ENCODE results near the gene FSHR. TPM values are rescaled to one million over a fixed set of nuclear protein-coding genes. Genes with fewer than 3 reads are reported as not detected.

FSHR gene
- total RNA-seq, 1 donor from 2014 or later = not detected

GRCh38 chr2:48971801-48972200 lies 182.5 kb downstream of the FSHR start:
- no peak overlapping the region for H3K27ac Mint-ChIP-seq

GRCh38 chr2:48968011-48968410 lies 186.3 kb downstream of the FSHR start:
- Histone ChIP-seq H3K4me2 (no peak overlapping the region), H3K4me1 (peaks cover 14% of the 10 kb centered on the region), H4K20me1 (ENCODE audit: low read depth) (no peaks in the 10 kb centered on the region), H3K79me2 (ENCODE audit: low read depth) (no peaks in the 10 kb centered on the region), H3K9ac (no peak overlapping the region), H3K27ac (no peak overlapping the region), H2AFZ (replicated peaks) (no peak overlapping the region), H3K9me3 (ENCODE audit: low read depth) (no peaks in the 10 kb centered on the region), H3K36me3 (no peaks in the 10 kb centered on the region), H3F3A (ENCODE audit: low read depth) (peaks cover 9% of the 10 kb centered on the region), H3K4me3 (no peak overlapping the region), H3K27me3 (no peaks in the 10 kb centered on the region)
- Mint-ChIP-seq H3K4me3 (no peak overlapping the region), H3K9me3 (no peaks in the 10 kb centered on the region), H3K27ac (no peak overlapping the region), H3K27me3 (ENCODE audit: insufficient read depth, low read depth) (no peaks in the 10 kb centered on the region), H3K36me3 (no peaks in the 10 kb centered on the region), H3K4me1 (peaks cover 5% of the 10 kb centered on the region)
- no peak for DNase-seq (ENCODE audit: low spot score)
- no peak for TF ChIP-seq EZH2 (IDR thresholded peaks at IDR 0.05)
- no peak for TF ChIP-seq EZH2phosphoT487 (IDR thresholded peaks at IDR 0.05)
- no peak for TF ChIP-seq CTCF (IDR thresholded peaks at IDR 0.05)

More at GRCh38 chr2:48971801-48972200, 182.5 kb downstream of the FSHR start:
- Histone ChIP-seq H4K20me1 (ENCODE audit: low read depth) (no peaks in the 10 kb centered on the region), H3K9ac (no peak overlapping the region), H3K4me1 (no peaks in the 10 kb centered on the region), H3K9me3 (ENCODE audit: low read depth) (no peaks in the 10 kb centered on the region), H3F3A (ENCODE audit: low read depth) (no peaks in the 10 kb centered on the region), H3K79me2 (ENCODE audit: low read depth) (no peaks in the 10 kb centered on the region), H3K4me3 (no peak overlapping the region), H3K27ac (no peak overlapping the region), H3K4me2 (no peak overlapping the region), H3K27me3 (no peaks in the 10 kb centered on the region), H2AFZ (replicated peaks) (no peak overlapping the region), H3K36me3 (no peaks in the 10 kb centered on the region)
- no peak for TF ChIP-seq EZH2 (IDR thresholded peaks at IDR 0.05)
- no peak for TF ChIP-seq CTCF (IDR thresholded peaks at IDR 0.05)
- TF ChIP-seq EZH2phosphoT487 (IDR thresholded peaks at IDR 0.05) = no peak
- Mint-ChIP-seq H3K4me1 (no peaks in the 10 kb centered on the region), H3K9me3 (no peaks in the 10 kb centered on the region), H3K27me3 (ENCODE audit: insufficient read depth, low read depth) (peaks cover 2% of the 10 kb centered on the region), H3K4me3 (no peak overlapping the region), H3K36me3 (no peaks in the 10 kb centered on the region)
- DNase-seq (ENCODE audit: low spot score) = no peak

- H3F3A ChIP-seq (ENCODE audit: low read depth) = peaks cover 9% of the 10 kb centered on the region
- H3K36me3 Mint-ChIP-seq = no peaks in the 10 kb centered on the region
- peaks cover 5% of the 10 kb centered on the region for H3K4me1 Mint-ChIP-seq
- no peaks in the 10 kb centered on the region for H3K9me3 ChIP-seq (ENCODE audit: low read depth)
- H3K4me1 ChIP-seq = peaks cover 14% of the 10 kb centered on the region
- no peak overlapping the region for H2AFZ ChIP-seq (replicated peaks)
- no peaks in the 10 kb centered on the region for H3K36me3 ChIP-seq
- H4K20me1 ChIP-seq (ENCODE audit: low read depth) = no peaks in the 10 kb centered on the region
- no peak overlapping the region for H3K4me2 ChIP-seq
- H3K27me3 Mint-ChIP-seq (ENCODE audit: insufficient read depth, low read depth) = no peaks in the 10 kb centered on the region
- no peak overlapping the region for H3K27ac Mint-ChIP-seq
- H3K79me2 ChIP-seq (ENCODE audit: low read depth) = no peaks in the 10 kb centered on the region
- no peaks in the 10 kb centered on the region for H3K9me3 Mint-ChIP-seq
- no peak overlapping the region for H3K4me3 Mint-ChIP-seq
- no peak for TF ChIP-seq EZH2 (IDR thresholded peaks at IDR 0.05)
- no peak for TF ChIP-seq CTCF (IDR thresholded peaks at IDR 0.05)
- TF ChIP-seq EZH2phosphoT487 (IDR thresholded peaks at IDR 0.05) = no peak
- H3K27ac ChIP-seq = no peak overlapping the region
- H3K27me3 ChIP-seq = no peaks in the 10 kb centered on the region
- H3K4me3 ChIP-seq = no peak overlapping the region
- no peak overlapping the region for H3K9ac ChIP-seq
- DNase-seq (ENCODE audit: low spot score) = no peak
These were observed 189.1 kb downstream of the FSHR start for GRCh38 chr2:48965204-48965603.
